Measurements from ENCODE around the gene SEMA4F. TPM values are rescaled to one million over a fixed set of nuclear protein-coding genes. Genes with fewer than 3 reads are reported as not detected.

The SEMA4F gene
- total RNA-seq, 1 donor from 2014 or later = 3.5 TPM

DNA sequence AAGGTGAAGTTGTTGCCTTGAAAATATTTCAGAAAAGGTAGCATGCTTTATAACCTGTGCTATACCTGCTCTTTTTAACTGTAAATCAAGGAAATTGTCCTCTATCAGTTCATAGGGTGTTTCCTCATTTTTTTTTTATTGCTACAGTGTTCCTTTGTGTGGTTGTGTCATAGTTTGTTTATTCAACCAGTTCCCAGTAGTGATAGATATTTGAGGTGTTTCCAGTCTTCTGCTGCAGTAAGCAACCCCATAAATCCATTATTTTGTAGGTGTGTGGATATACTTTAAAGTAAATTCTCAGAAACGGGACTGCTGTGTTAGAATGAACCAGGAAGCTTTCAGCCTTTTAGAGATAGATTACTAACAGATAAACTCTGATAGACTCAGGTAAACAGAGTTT, 39.6 kb downstream of the SEMA4F start:
- Histone ChIP-seq H3K4me2 (no peak overlapping the region), H3K27ac (no peak overlapping the region), H3K36me3 (no peaks in the 10 kb centered on the region), H3K4me1 (no peaks in the 10 kb centered on the region), H3K27me3 (no peaks in the 10 kb centered on the region), H3K9me3 (ENCODE audit: low read depth) (no peaks in the 10 kb centered on the region), H3F3A (ENCODE audit: low read depth) (no peaks in the 10 kb centered on the region), H3K4me3 (no peak overlapping the region), H3K79me2 (ENCODE audit: low read depth) (no peaks in the 10 kb centered on the region), H3K9ac (no peak overlapping the region), H2AFZ (replicated peaks) (no peak overlapping the region), H4K20me1 (ENCODE audit: low read depth) (no peaks in the 10 kb centered on the region)
- H3K4me3 Mint-ChIP-seq = no peak overlapping the region
- no peaks in the 10 kb centered on the region for H3K9me3 Mint-ChIP-seq
- no peaks in the 10 kb centered on the region for H3K36me3 Mint-ChIP-seq
- H3K4me1 Mint-ChIP-seq = no peaks in the 10 kb centered on the region
- H3K27me3 Mint-ChIP-seq (ENCODE audit: insufficient read depth, low read depth) = peaks cover 5% of the 10 kb centered on the region
- TF ChIP-seq EZH2phosphoT487 (IDR thresholded peaks at IDR 0.05) (no peak), EZH2 (IDR thresholded peaks at IDR 0.05) (no peak)
- TF ChIP-seq, protein P1, sequence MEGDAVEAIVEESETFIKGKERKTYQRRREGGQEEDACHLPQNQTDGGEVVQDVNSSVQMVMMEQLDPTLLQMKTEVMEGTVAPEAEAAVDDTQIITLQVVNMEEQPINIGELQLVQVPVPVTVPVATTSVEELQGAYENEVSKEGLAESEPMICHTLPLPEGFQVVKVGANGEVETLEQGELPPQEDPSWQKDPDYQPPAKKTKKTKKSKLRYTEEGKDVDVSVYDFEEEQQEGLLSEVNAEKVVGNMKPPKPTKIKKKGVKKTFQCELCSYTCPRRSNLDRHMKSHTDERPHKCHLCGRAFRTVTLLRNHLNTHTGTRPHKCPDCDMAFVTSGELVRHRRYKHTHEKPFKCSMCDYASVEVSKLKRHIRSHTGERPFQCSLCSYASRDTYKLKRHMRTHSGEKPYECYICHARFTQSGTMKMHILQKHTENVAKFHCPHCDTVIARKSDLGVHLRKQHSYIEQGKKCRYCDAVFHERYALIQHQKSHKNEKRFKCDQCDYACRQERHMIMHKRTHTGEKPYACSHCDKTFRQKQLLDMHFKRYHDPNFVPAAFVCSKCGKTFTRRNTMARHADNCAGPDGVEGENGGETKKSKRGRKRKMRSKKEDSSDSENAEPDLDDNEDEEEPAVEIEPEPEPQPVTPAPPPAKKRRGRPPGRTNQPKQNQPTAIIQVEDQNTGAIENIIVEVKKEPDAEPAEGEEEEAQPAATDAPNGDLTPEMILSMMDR (IDR thresholded peaks at IDR 0.05) = no peak
- no peak for DNase-seq (ENCODE audit: low spot score)
- no peak overlapping the region for H3K27ac Mint-ChIP-seq

DNA sequence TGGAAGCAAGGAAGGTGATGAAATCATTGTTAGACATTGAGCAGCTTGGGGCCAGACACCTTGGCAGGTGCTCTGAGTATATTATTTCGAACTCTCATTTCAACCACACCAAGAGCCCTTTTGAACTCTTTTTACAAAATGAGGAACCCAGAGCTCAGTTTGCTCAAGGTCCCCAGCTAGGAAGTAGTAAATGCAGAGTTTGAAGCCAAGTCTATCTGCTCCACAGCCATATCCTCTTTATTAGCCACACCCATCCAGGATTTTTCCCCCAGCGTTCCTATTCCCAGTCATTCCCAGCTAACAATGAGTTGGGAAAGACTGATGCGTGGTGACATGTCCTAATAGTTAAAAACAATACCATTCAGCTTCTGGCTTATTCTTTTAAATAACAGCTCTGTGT, 40.2 kb downstream of the SEMA4F start:
- no peaks in the 10 kb centered on the region for H4K20me1 ChIP-seq (ENCODE audit: low read depth)
- no peak overlapping the region for H3K4me3 ChIP-seq
- Mint-ChIP-seq H3K36me3 (no peaks in the 10 kb centered on the region), H3K4me1 (no peaks in the 10 kb centered on the region), H3K27me3 (ENCODE audit: insufficient read depth, low read depth) (peaks cover 5% of the 10 kb centered on the region), H3K27ac (no peak overlapping the region), H3K9me3 (no peaks in the 10 kb centered on the region), H3K4me3 (no peak overlapping the region)
- H3K27me3 ChIP-seq = no peaks in the 10 kb centered on the region
- no peaks in the 10 kb centered on the region for H3K4me1 ChIP-seq
- no peak overlapping the region for H3K27ac ChIP-seq
- H3K9ac ChIP-seq = no peak overlapping the region
- H3K36me3 ChIP-seq = no peaks in the 10 kb centered on the region
- TF ChIP-seq, protein P1 (IDR thresholded peaks at IDR 0.05) = no peak
- TF ChIP-seq EZH2phosphoT487 (IDR thresholded peaks at IDR 0.05) = no peak
- no peak for TF ChIP-seq EZH2 (IDR thresholded peaks at IDR 0.05)
- H3K79me2 ChIP-seq (ENCODE audit: low read depth) = no peaks in the 10 kb centered on the region
- H2AFZ ChIP-seq (replicated peaks) = no peak overlapping the region
- H3K9me3 ChIP-seq (ENCODE audit: low read depth) = no peaks in the 10 kb centered on the region
- no peak overlapping the region for H3K4me2 ChIP-seq
- H3F3A ChIP-seq (ENCODE audit: low read depth) = no peaks in the 10 kb centered on the region
- no peak for DNase-seq (ENCODE audit: low spot score)

DNA sequence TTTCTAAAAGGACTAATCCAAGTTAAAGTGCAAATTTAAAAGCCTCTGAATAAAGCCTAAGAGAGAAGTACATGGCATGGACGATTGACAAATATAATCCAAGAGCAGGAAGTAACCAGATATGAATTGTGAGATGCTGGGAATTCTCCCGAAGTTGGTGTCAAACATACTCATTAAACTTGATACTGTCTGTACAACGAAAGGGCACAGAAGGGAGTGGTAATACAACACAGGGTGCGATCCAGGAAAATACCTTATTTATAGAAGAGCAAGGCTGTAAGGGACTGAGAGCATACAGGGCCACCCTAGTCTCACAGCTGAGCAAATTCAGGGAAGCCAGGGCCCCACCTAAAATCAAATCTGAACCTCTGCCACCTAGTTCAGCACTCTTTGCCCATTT, 41.6 kb downstream of the SEMA4F start:
- Histone ChIP-seq H3K9me3 (ENCODE audit: low read depth) (no peaks in the 10 kb centered on the region), H3K27ac (no peak overlapping the region), H4K20me1 (ENCODE audit: low read depth) (no peaks in the 10 kb centered on the region), H3K4me2 (no peak overlapping the region), H3K79me2 (ENCODE audit: low read depth) (no peaks in the 10 kb centered on the region), H2AFZ (replicated peaks) (no peak overlapping the region), H3K4me3 (no peak overlapping the region), H3K27me3 (no peaks in the 10 kb centered on the region), H3K9ac (no peak overlapping the region), H3K36me3 (no peaks in the 10 kb centered on the region), H3K4me1 (no peaks in the 10 kb centered on the region), H3F3A (ENCODE audit: low read depth) (no peaks in the 10 kb centered on the region)
- Mint-ChIP-seq H3K9me3 (no peaks in the 10 kb centered on the region), H3K4me1 (no peaks in the 10 kb centered on the region), H3K4me3 (no peak overlapping the region), H3K27ac (no peak overlapping the region), H3K36me3 (no peaks in the 10 kb centered on the region), H3K27me3 (ENCODE audit: insufficient read depth, low read depth) (peaks cover 7% of the 10 kb centered on the region)
- TF ChIP-seq, protein P1 (IDR thresholded peaks at IDR 0.05) = no peak
- TF ChIP-seq EZH2phosphoT487 (IDR thresholded peaks at IDR 0.05) (no peak), EZH2 (IDR thresholded peaks at IDR 0.05) (no peak)
- DNase-seq (ENCODE audit: low spot score) = no peak

All from neural progenitor cell (in vitro differentiated cells).